ENCODE results near the gene GIMAP7.
A peak's percentile ranks its signal among the peaks of the same experiment; 100 is the strongest.
"Not testable (repeated sequence)": the region's sequence is repeated elsewhere in the genome, so short reads cannot be mapped to it uniquely, and the experiment has no call there.

Gene GIMAP7

DNA sequence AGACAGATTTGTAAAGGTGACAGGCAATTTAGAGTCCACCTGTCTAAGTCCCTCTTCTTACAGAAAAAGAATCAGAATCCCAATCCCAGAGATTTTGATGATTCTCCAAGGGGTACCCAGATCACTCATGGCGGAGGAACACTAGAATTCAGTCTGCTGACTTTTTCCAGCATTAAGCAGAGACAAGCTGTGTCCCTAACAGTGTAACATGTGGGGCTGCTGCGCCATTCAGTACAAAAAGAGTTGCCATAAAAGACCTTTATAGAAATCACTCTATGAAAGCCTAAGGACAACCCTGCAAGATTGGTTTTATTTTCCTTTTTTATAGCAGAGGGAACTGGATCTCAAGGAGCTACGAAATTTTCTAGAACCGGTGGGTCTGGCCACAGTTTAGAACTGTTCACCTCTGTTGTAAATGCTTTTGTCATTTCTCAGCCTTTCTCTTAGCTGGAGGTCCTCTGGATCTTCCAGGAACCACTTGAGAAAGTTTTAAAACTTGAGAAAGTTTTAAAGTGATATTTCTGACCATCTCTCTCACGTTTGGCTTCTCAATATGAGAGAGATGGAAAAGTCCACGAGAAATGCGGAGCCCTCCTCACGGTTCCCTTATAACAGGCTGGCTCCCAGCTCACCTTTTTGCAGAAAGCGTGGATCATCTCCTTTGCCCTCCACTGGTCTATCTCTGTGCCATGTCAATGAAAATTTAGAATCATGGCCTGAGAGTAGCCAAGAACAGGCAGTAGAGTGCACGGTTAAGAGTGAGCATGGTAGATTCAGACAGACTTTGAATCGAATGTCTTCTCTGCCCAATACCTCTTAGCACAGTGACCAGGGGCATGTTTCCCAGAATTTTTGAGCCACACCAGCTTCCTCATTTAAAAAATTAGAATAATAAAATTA, 826 bp downstream of the GIMAP7 start:
- DNase-seq, result peak; percentile 60

DNA sequence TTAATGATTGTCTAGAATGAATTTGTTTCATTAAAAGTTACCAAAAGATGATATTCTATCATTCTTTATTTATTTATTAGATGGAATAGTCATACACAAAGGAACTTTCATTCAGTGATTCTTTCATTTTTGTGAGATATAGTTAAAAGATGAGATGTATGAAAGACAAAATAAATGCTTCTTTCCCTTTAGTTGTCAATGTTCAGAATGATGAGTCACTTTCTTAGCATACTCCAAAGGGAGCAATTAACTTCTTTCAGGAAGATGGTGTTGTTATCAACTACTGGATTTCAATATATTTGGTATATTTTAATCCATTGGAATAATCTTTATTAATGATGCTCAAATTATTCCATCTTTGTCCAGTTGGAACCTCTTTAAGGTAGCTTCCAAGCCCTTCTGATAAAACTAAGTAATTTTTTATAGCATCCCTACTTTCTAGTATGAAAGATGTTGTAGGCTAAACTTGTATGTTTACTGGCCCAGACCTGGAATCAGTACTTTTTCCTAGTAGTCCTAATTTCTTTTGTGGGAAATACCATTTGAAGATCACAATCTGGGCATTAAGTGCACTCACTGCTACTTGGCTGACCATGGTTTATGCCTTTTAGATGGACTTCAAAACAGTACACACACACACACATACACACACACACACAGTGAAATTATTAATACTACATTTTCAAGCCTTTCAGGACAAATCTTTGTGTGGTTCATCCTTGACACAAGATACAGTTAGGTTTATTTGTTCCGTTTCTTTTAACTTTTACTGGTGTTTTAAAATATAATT, 2.5 kb downstream of the GIMAP7 start:
- peak; percentile 52 for DNase-seq

DNA sequence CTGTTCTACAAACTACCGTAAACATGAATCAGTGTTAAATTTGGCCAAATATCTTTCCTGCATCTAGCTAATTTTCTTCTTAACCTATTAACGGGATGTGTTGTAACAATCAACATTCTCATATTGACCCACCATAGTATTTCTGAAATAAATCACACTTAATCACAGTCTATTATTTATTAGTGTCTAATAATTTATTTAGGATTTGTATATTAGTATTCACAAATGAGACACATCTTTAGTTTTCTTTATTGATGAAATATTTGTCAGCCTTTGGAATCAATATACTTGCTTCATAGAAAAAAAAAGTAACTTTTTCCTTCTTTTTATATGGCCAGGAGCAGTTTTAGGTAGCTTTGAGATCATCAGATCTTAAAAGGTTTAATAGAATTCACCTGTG, 4.6 kb downstream of the GIMAP7 start:
- DNase-seq, result no peak

DNA sequence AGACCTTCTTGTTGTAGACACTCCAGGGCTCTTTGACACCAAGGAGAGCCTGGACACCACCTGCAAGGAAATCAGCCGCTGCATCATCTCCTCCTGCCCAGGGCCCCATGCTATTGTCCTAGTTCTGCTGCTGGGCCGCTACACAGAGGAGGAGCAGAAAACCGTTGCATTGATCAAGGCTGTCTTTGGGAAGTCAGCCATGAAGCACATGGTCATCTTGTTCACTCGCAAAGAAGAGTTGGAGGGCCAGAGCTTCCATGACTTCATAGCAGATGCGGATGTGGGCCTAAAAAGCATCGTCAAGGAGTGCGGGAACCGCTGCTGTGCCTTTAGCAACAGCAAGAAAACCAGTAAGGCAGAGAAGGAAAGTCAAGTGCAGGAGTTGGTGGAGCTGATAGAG, 5.5 kb downstream of the GIMAP7 start:
- peak; percentile 43 for DNase-seq

DNA sequence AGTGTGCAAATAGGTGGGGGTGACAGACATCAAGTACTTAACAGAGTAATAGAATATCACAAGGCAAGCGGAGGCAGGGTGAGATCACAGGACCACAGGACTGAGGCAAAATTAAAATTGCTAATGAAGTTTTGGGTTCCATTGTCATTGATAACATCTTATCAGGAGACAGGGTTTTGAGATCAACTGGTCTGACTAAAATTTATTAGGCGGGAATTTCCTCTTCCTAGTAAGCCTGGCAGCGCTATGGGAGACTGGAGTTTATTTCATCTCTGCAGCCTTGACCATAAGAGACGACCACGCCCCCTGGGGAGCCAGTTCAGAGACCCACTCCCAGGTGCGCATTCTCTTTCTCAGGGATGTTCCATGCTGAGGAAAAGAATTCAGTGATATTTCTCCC, 8.3 kb downstream of the GIMAP7 start:
- DNase-seq, result not testable (repeated sequence)

DNA sequence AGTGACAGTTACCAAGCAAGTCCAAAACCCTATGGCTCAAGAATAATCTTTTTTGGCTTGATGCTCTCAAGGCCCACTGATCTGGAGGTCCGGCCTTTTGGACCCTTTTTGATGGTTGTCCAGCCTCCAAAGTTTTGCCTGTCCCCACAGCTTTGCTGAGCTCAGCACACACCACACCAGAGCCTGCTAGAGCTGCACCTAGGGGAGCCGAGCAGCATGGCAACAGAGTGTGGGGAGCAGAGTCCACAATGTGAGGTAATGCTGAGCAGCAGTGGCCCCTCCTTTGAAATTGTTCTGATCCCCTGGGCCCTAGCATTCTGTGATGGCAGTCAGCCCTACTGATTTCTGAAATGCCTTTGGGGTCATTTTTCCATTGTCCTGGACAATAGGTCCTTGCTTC, 9.3 kb downstream of the GIMAP7 start:
- DNase-seq, result no peak

DNA sequence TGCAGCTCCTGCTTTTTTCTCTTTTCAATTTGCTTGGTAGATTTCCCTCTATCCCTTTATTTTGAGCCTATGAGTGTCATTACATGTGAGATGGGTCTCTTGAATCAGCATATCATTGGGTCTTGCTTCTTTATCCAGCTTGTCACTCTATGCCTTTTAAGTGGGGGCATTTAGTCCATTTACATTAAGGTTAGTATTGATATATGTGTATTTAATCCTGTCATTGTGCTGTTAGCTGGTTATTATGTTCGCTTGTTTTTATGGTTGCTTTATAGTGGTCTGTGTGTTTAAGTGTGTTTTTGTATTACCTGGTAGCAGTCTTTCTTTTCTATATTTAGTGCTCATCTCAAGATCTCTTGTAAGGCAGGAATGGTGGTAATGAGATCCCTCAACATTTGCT, 17.0 kb downstream of the GIMAP7 start:
- no peak for DNase-seq

DNA sequence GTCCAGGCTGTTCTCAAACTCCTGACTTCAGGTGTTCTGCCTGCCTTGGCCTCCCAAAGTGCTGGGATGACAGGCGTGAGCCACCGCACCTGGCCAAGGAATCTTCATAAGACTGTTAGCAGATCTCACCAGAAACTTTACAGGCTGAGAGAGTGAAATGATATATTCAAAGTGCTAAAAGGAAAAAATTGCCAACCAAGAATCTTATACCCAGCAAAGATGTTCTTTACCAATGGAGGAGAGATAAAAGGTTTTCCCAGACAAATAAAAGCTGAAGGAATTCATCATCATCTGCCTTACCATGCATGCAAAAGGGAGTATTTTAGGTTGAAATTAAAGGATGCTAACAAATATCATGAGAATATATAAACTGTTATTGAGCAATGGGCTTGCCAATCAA, 23.6 kb downstream of the GIMAP7 start:
- DNase-seq, result no peak

DNA sequence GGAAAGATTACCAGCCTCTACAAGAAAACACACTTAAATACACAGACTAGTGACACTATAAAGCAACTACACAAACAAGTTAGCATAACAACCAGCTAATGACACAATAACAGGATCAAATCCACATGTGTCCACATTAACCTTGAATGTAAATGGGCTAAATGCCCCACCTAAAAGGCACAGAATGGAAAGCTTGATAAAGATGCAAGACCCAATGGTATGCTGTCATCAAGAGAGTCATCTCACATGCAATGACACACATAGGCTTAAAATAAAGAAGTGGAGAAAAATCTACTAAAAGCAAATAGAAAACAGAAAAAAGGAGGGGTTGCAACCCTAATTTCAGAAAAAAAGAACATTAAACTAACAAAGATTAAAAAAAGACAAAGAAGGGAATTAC, 38.5 kb downstream of the GIMAP7 start:
- DNase-seq, result no peak

DNA sequence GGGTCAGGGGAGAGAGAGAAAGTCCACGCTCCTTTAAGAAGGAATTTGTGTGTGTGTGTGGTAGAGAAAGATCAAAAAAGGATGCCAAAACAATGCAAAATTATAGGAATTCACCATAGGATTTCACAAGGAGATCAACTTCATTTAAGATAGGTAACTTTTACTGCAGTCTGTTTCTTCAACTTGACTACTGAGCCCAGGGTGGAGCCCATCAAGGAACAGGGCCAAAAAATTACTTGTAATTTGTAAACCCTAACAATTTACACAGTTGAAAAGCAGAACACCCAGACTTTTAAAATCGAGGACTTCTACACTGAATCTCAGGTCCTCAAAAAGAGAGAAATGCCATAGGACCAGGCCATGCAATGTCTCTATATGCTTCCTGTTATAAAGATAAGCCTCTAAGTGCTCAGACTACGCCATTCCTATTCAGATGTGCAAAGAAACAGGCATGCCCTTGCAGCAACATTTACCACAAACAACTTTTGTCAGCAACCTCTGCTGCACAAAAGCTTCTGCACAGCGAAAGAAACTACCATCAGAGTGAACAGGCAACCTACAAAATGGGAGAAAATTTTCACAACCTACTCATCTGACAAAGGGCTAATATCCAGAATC, 42.0 kb downstream of the GIMAP7 start:
- peak; percentile 72 for DNase-seq

DNA sequence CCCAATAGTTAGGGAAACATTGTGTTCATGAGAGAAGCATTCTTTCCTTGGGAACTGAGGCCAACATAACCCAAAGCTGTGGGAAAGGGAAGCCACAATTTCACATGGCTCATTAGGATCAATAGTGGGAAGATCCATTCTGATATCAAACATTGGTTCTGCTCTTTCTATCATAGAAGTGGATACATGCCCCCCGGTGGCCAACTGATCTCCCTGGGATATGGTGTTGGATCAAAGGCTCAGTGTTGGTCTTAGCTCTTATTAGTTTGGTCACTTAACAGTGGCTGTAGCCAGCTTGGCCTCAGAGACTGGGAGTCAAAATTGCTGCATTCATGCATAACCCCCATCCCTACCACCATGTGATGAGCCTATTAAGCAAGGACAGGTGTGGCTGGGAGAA, 45.8 kb downstream of the GIMAP7 start:
- no peak for DNase-seq

DNA sequence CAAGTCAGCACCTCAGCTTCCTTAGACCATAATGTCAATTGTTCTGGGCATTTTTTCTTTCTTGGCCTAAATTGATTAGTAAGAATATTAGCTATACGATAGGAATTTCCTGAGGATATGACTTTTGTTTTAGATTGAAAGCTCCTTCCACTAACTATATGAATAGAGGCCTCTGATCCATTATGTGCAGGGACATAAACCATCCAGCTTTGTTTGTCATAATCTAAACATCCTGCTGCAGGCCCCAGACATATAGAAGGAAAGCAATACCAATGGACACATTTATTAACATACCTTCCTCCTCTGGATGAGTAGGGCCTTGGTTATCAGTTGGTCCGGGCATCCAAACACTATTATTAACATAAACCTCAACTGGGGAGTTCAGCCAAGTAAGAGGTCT, 48.2 kb downstream of the GIMAP7 start:
- DNase-seq, result no peak

DNA sequence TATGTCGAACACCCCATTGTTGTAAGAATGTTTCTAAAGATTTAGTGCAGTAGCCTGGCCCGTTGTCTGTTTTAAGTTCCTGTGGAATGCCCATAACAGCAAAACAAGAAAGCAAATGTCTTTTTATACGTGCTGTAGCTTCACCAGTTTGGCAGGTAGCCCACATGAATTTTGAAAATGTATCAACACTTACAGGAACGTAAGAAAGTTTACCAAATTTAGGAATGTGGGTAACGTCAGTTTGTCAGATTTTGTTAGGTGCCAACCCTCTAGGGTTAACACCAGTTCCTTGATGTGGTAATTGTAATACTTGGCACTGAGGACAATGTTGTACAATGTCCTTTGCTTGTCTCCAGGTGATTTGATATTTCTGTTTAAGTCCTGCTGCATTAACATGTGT, 49.3 kb downstream of the GIMAP7 start:
- DNase-seq, result peak; percentile 43

DNA sequence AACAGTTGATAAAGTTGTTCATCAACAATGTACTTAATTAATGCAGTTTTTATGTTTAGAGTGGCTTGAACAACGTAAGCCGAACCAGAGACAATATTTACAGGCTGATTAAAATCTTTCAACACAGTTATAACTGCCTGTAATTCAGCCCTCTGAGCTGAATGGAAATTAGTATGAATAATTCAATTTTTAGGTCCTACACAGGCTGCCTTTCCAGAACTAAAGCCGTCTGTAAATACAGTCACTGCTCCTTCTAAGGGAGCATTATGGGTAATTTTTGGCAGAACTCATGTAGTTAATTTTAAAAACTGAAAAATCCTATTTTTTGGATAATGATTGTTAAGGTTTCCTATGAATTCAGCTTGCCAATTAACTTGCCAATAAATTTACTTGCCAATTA, 49.9 kb downstream of the GIMAP7 start:
- no peak for DNase-seq

DNA sequence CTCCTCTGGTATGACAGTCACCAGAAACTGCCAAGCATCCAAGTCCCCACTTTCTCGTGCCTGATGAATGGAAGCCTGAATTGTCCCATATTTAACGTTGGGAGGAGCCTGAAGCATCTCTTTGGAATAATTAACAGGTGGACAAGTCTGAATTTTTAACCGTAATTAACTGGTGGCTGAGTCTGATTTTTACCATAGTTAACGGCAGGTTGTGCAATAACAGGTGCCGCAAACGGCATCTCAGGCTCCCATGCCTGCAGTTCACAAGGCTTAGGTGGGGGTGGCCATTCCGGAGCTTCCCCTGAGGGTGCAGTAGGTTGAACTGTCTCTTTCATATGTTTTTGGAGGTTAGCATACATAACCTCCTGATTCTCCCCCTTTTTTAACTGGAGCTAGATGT, 50.6 kb downstream of the GIMAP7 start:
- no peak for DNase-seq

DNA sequence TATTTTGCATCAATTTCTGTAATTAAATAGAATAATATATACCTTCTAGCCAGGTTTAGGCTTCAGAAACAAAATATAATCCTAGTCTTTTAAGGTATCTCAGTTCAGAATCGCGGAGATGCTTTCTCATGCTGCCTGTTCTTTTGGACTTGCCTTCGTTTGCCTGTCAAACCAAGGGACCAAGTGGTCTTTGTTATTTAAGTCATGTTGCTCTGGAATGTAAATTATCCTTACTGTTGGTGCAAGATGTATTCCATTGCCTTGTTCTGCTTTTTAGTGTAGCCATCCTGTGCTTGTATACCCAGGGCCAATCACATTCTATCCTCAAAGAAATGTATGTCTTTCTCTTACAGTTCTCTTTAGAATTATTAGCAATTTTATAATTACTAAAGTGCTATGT, 51.5 kb downstream of the GIMAP7 start:
- no peak for DNase-seq

DNA sequence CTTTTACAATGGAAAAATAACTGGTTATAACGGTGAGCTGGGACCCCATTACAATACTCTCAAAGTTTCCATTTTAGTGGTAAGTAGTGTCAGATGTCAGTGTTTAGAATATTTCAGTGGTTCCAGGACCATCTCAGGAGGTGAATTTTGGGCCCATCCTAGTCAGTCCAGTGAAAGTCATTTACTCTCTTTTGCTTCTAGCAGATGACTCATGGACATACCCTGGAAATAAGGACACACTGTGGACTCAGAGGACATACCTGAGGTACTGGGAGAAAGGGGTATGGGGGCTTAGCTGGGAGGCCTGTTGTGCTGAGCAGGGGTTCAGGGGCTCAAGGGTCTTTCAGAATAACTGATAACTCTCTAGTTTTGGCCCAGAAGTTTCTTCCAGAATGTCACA, 51.9 kb downstream of the GIMAP7 start:
- DNase-seq, result no peak

DNA sequence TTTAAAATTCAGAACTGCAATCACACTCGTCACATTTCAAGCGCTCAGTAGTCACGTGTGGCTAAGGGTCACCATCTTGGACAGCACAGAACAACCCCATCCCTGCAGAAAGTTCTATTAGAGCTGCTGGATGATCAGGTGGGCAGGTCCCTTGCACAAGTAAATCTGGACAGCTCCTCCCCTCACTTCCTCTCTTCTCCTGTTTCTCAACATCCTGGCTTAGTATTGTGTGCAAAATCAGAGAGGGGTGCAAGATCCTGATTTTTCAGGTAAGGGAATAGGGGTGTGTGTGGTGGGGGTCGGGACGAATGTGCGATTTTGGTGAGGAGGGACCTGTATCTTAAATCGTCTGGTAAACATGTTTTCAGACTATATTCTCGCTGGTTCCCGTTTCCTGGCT, 52.5 kb downstream of the GIMAP7 start, which contains the start of gene GIMAP4:
TSS of gene GIMAP4 (plus strand) at position 222 of the 400 bp plus-strand sequence. CDS start 2,512 bp downstream, outside the sequence.
- DNase-seq, result peak; percentile 56

DNA sequence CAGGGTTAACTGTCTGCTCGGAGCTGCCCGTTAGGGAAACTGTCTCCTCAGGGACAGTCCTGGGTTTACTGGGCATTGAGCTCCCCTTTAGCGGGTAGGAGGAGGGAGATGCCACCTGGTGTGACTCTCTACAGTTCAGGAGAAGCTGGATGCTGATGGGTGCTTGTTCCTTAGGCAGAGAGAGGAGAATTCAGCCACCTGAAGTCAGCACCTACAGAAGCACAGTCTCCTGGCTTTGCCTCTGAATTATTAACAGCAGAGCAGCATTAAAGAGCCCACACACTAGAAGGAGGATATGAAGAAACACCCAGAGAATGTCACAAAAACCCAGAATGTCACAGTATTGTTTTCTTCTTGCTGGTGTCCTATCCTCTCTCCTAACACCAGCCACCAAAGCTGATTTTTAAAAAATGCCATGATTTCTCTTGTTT, 53.2 kb downstream of the GIMAP7 start:
- no peak for DNase-seq

DNA sequence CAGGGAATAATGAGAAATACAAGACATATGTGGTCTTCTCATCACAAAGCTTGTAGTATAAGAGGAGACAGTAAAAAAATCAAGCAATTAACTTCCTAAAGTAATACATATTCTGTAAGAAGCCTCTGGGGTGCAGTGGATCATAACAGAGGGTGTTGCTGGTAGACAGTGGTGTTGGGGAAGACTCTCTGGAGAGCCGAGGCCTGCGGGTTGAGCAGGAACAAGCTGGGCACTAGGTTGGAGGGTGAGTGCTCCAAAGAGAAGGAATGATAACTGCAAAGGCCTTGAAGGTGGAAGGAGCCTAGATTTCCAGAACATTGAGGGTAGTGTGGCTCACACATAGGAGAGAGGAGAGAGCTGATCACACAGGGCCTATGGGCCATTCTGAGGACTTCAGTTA, 54.0 kb downstream of the GIMAP7 start:
- DNase-seq, result peak; percentile 55

DNA sequence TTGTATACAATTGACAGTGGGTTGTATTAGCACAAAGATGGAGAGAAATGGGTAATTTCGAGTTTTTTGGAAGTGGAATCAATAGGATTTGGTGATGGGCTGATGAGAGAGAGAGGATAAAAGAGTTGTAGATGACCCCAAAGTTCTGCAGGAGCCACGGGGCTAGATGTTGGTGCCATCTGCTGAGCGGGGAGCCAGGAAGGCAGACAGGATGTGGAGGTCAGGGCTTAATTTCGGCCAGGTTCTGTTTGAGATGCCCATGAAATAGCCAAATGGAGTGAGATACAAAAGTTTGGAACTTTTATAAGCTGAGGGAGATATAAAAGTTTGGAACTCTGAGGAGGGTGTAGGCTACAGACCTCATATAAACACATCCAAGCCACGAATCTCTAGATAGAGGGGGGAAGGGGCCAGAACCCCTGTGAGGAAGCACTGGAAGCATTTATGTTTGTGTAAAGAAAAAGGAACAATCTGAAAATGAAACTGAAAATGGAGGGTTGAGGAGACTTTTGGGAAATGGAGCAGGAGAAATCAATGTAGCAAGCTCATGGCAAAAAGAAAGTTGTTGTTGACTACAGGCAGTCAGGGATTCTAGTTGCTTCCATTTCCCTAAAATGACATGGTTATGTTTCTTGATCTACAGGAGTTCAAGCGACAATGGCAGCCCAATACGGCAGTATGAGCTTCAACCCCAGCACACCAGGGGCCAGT, 54.7 kb downstream of the GIMAP7 start:
- no peak for DNase-seq

Measured in CD4-positive, alpha-beta T cell treated with Interleukin-12 subunit alpha and Interleukin-12 subunit beta, for 1 hour (primary cell).